HepG2 (cell line): ENCODE results near the gene TBL2. TPM values are rescaled to one million over a fixed set of nuclear protein-coding genes. Genes with fewer than 3 reads are reported as not detected.

Experiments
- ATAC-seq: fragments of 200-7000 bp; cut with Tn5 transposase; 3 replicates; pipeline ENCODE4 v1.9.1; 2020; ENCODE audit warnings: mild to moderate bottlenecking, moderate library complexity
- BruUV-seq: library from RNA; stranded (reverse); fragments of 400-500 nt; replicated peaks from 2 replicates; lab custom pipeline; 2021; lab: Mats Ljungman, UMichigan
- CTCF ChIA-PET: fragments of 300-600 bp; formaldehyde crosslinking; extraction: SDS; loops from one replicate; lab custom pipeline; 2021; ENCODE audit warnings: low total read pairs, inconsistent platforms, low intra/inter-chr PET ratio; lab: Yijun Ruan, JAX
- POLR2A ChIA-PET: fragments of 350-600 bp; sonication (Branson Sonifier 250); formaldehyde crosslinking; loops from one replicate; lab custom pipeline; 2020; ENCODE audit warnings: antibody characterized with exemption, inconsistent platforms; lab: Yijun Ruan, JAX
- DNase-seq: peaks from one replicate; pipeline ENCODE4 v3.0.0-alpha.2; 2015; ENCODE audit warnings: low spot score
- FAIRE-seq: peaks from 3 replicates; lab custom pipeline; 2011; peaks lifted over from hg19 to GRCh38; lab: Jason Lieb, UNC
- H2AFZ ChIP-seq: one replicate; pipeline ENCODE4 v1.6.1; 2011; ENCODE audit warnings: low read length, inconsistent platforms
- H3K27ac ChIP-seq: fragments of 300-600 bp; 3 replicates; pipeline ENCODE4 v1.8.0; 2011; ENCODE audit warnings: mixed run types, mild to moderate bottlenecking, mixed read lengths, low read length, inconsistent platforms; ENCODE audit not compliant: insufficient read depth; ENCODE audit errors: extremely low read length
- H3K27me3 ChIP-seq, 2 experiments: fragments of 200-600 bp in 1 of 2; 2 replicates in 1 of 2; 3 replicates in 1 of 2; pipeline versions ENCODE4 v1.6.0 to v1.8.0; 2011; ENCODE audit warnings: low read length in 2 of 2, mild to moderate bottlenecking in 2 of 2, moderate library complexity in 2 of 2, inconsistent platforms in 1 of 2; ENCODE audit not compliant: insufficient read depth in 2 of 2, control insufficient read depth in 1 of 2
- H3K36me3 ChIP-seq, 2 experiments: fragments of 200-600 bp in 1 of 2; replicated peaks in 1 of 2; 2 replicates in 1 of 2; 3 replicates in 1 of 2; pipeline versions ENCODE4 v1.5.1 to v1.8.0; 2011; ENCODE audit warnings: low read length in 2 of 2, inconsistent platforms in 1 of 2; ENCODE audit not compliant: insufficient read depth in 2 of 2, control insufficient read depth in 1 of 2
- H3K4me1 ChIP-seq: 2 replicates; pipeline ENCODE4 v1.5.1; 2012; ENCODE audit warnings: low read length, inconsistent platforms; ENCODE audit not compliant: insufficient read depth
- H3K4me2 ChIP-seq: 2 replicates; pipeline ENCODE4 v1.6.0; 2011; ENCODE audit warnings: low read depth, low read length, inconsistent platforms
- H3K4me3 ChIP-seq, 3 experiments: fragments of 200-600 bp in 1 of 3; sonication (generic), shearing (Covaris generic) in 1 of 3; replicated peaks in 1 of 3; 2 replicates each; pipeline ENCODE4 v1.5.1; 2011 to 2016; ENCODE audit warnings: low read length in 3 of 3, inconsistent platforms in 2 of 3, low read depth in 2 of 3, mild to moderate bottlenecking in 2 of 3, control low read depth in 1 of 3, mixed read lengths in 1 of 3; ENCODE audit not compliant: insufficient read depth in 1 of 3
- H3K79me2 ChIP-seq: one replicate; pipeline ENCODE4 v1.6.1; 2011; ENCODE audit warnings: low read length, inconsistent platforms; ENCODE audit not compliant: insufficient read depth
- H3K9ac ChIP-seq: 2 replicates; pipeline ENCODE4 v1.6.0; 2011; ENCODE audit warnings: mild to moderate bottlenecking, low read depth, low read length, inconsistent platforms; ENCODE audit not compliant: insufficient read depth
- H3K9me3 ChIP-seq: 2 replicates; pipeline ENCODE4 v1.5.1; 2012; ENCODE audit warnings: mild to moderate bottlenecking, low read length
- H4K20me1 ChIP-seq: 2 replicates; pipeline ENCODE4 v1.6.0; 2011; ENCODE audit warnings: inconsistent platforms, mild to moderate bottlenecking, low read length, moderate library complexity; ENCODE audit not compliant: insufficient read depth
- CEBPB ChIP-seq: IDR thresholded peaks from 2 replicates; pipeline ENCODE4 v1.6.1; 2011; ENCODE audit warnings: low read depth, low read length, improper control_type of control experiment, borderline replicate concordance
- CEBPG ChIP-seq: IDR thresholded peaks from 2 replicates; pipeline ENCODE4 v1.6.1; 2016
- FOXJ3 ChIP-seq: sonication (generic); formaldehyde crosslinking; IDR thresholded peaks from 2 replicates; pipeline ENCODE4 v1.4.0; 2020; ENCODE audit warnings: missing genetic modification reagents, mild to moderate bottlenecking, borderline replicate concordance
- KDM2A ChIP-seq: sonication (generic); formaldehyde crosslinking; IDR thresholded peaks from 2 replicates; pipeline ENCODE4 v1.4.0; 2020; ENCODE audit warnings: low read depth, missing genetic modification reagents, borderline replicate concordance
- MAFG ChIP-seq: sonication (generic); formaldehyde crosslinking; IDR thresholded peaks from 2 replicates; pipeline ENCODE4 v1.5.1; 2020; ENCODE audit warnings: mild to moderate bottlenecking, missing genetic modification reagents
- TCF7L2 ChIP-seq: IDR thresholded peaks from 2 replicates; pipeline ENCODE4 v1.6.1; 2011; ENCODE audit warnings: mild to moderate bottlenecking, low read depth, low read length, moderate library complexity
- ZBTB7B ChIP-seq: sonication (generic); formaldehyde crosslinking; IDR thresholded peaks from 2 replicates; pipeline ENCODE4 v1.4.0; 2020; ENCODE audit warnings: missing genetic modification reagents
- WGBS: methylation state at CpG from one replicate; pipeline ENCODE4 v1.1.6; 2017; ENCODE audit warnings: low lambda C conversion rate; 5-methylcytosine and 5-hydroxymethylcytosine counted together
- in situ Hi-C: cut with HindIII; loops from 2 replicates; pipeline ENCODE4 v1.10.0; 2017; ENCODE audit warnings: low pct_unique_long_range_greater_than_20kb; ENCODE audit not compliant: extremely low pct_ligation_motif_present
- intact Hi-C: fragments of 100-400 bp; cut with micrococcal nuclease; formaldehyde crosslinking; loops from one replicate; pipeline ENCODE4 v1.10.0; 2022; ENCODE audit not compliant: unreplicated experiment
- polyA plus RNA-seq, 8 experiments: library from polyadenylated mRNA; depleted of rRNA in 3 of 8; stranded (reverse) in 7 of 8; unstranded in 1 of 8; fragments of >200 nt; fragmentation: Illumina TruSeq in 4 of 8; extraction: Trizol in 4 of 8; gene quantifications; 2 replicates each; pipeline versions ENCODE4 v1.2.1 to v1.2.3, GENCODE V29; 2011 to 2016; ENCODE audit warnings: low read depth in 4 of 8, missing spikeins in 1 of 8, mixed read lengths in 1 of 8; ENCODE audit not compliant: insufficient read depth in 1 of 8
- total RNA-seq, 5 experiments: library from RNA; depleted of rRNA; stranded (reverse); fragments of >200 nt; fragmentation: Illumina TruSeq; extraction: Trizol; gene quantifications; 2 replicates each; pipeline ENCODE4 v1.2.3, GENCODE V29; 2016; ENCODE audit warnings: low read depth in 1 of 5

TBL2 gene
- total and polyA plus RNA-seq, 2 of the 13 experiments (the other 11 are each of a cell fraction or from before 2014, with no cell fraction given), result 43.4 to 47.2 TPM

DNA sequence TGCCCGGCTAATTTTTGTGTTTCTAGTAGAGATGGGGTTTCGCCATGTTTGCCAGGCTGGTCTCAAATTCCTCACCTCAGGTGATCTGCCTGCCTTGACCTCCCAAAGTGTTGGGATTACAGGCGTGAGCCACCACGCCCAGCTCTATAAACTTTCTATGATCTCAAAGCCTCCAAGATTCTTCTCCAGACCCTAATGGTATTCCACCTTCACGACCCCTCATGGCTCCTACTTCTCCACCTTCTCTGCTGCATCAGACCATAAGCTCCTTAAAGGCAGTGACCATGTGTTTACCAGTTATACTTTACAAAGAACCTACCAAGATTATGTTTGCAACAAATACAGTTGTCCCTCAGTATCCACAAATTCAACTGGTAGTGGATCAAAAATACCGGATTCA is 46.2 kb downstream of the TBL2 start (continued):
- TF ChIP-seq MAFG (CRISPR knock-in tag), result no peak

GRCh38 chr7:73530800-73531199 is 47.6 kb downstream of the TBL2 start:
- no peaks in the 10 kb centered on the region for H4K20me1 ChIP-seq
- H3K9ac ChIP-seq, result no peak overlapping the region
- ChIA-PET POLR2A (no interaction called here), CTCF (no interaction called here)
- H3K4me1 ChIP-seq, result peaks cover 22% of the 10 kb centered on the region
- peak; percentile 23; the same call in 1 of the 2 replicates for TF ChIP-seq CEBPB
- no peak for TF ChIP-seq KDM2A
- TF ChIP-seq CEBPG (CRISPR knock-in tag), result 0 out of 2 replicates have a peak, but pooled peaks have one; percentile 9
- no peak overlapping the region for H3K27ac ChIP-seq
- H3K36me3 ChIP-seq, result no peaks in the 10 kb centered on the region
- intact Hi-C loops (no loop called here), in situ Hi-C loops (no loop called here)
- 97% methylated on average over 3 of the region's 3 CpGs for WGBS
- no peaks in the 10 kb centered on the region for H3K27me3 ChIP-seq
- H2AFZ ChIP-seq, result no peak overlapping the region
- FAIRE-seq, result no peak
- no peak for ATAC-seq
- DNase-seq, result no peak
- H3K79me2 ChIP-seq, result no peaks in the 10 kb centered on the region
- BruUV-seq, result no TSS peak
- H3K9me3 ChIP-seq, result no peaks in the 10 kb centered on the region
- no peak overlapping the region for H3K4me3 ChIP-seq
- H3K4me2 ChIP-seq, result no peak overlapping the region

GRCh38 chr7:73526896-73527821 is 51.2 kb downstream of the TBL2 start:
- FAIRE-seq (no peak), DNase-seq (no peak), ATAC-seq (no peak)
- Histone ChIP-seq H3K9ac (no peak overlapping the region), H3K27ac (no peak overlapping the region), H3K4me1 (peaks cover 16% of the 10 kb centered on the region), H3K27me3 (no peaks in the 10 kb centered on the region), H2AFZ (no peak overlapping the region), H3K9me3 (no peaks in the 10 kb centered on the region), H3K4me3 (no peak overlapping the region), H3K4me2 (no peak overlapping the region), H3K79me2 (no peaks in the 10 kb centered on the region), H4K20me1 (no peaks in the 10 kb centered on the region), H3K36me3 (no peaks in the 10 kb centered on the region)
- ChIA-PET CTCF (no interaction called here), POLR2A (interaction anchor here (1.0 kb wide), 1 partner anchor 13 kb away, joined by 4 read pairs; no protein-coding TSS in a partner anchor)
- TF ChIP-seq FOXJ3 (CRISPR knock-in tag) (no peak), ZBTB7B (no peak), TCF7L2 (no peak)
- no TSS peak for BruUV-seq
- in situ Hi-C loops, result no loop called here
- intact Hi-C loops, result no loop called here
- WGBS, result 78% methylated on average over 8 of the region's 8 CpGs
